Aorta (tissue), 5 donors: Measurements from ENCODE around the gene PODN. TPM values are rescaled to one million over a fixed set of nuclear protein-coding genes. Genes with fewer than 3 reads are reported as not detected.

Experiments
- ATAC-seq: fragments of 200-7000 bp; cut with Tn5 transposase; one replicate; pipeline ENCODE4 v1.9.1; 2022; ENCODE audit warnings: moderate library complexity; ENCODE audit not compliant: low FRiP score
- DNase-seq, 2 donors: peaks; one replicate each; pipeline ENCODE4 v3.0.0-alpha.2; 2020
- H3K27ac ChIP-seq, 2 donors: one replicate each; pipeline ENCODE4 v1.5.1; 2013; ENCODE audit warnings: low read length in 2 of 2, mild to moderate bottlenecking in 2 of 2, moderate library complexity in 2 of 2, control low read depth in 1 of 2, inconsistent platforms in 1 of 2, low read depth in 1 of 2
- H3K27me3 ChIP-seq, 2 donors: one replicate each; pipeline ENCODE4 v1.6.1; 2013; ENCODE audit warnings: control low read depth in 1 of 2, low read length in 1 of 2, mild to moderate bottlenecking in 1 of 2, moderate library complexity in 1 of 2; ENCODE audit not compliant: insufficient read depth in 2 of 2, control insufficient read depth in 1 of 2
- H3K36me3 ChIP-seq, 2 donors: one replicate each; pipeline ENCODE4 v1.6.1; 2013; ENCODE audit warnings: control low read depth in 1 of 2, low read length in 1 of 2, mild to moderate bottlenecking in 1 of 2; ENCODE audit not compliant: insufficient read depth in 2 of 2, control insufficient read depth in 1 of 2
- H3K4me1 ChIP-seq, 2 donors: one replicate each; pipeline ENCODE4 v1.6.1; 2013; ENCODE audit warnings: low read length in 2 of 2, control low read depth in 1 of 2, mild to moderate bottlenecking in 1 of 2, moderate library complexity in 1 of 2; ENCODE audit not compliant: insufficient read depth in 2 of 2, control insufficient read depth in 1 of 2
- H3K4me3 ChIP-seq, 2 donors: one replicate each; pipeline ENCODE4 v1.5.1; 2013; ENCODE audit warnings: low read length in 2 of 2, control low read depth in 1 of 2, mild to moderate bottlenecking in 1 of 2
- H3K9me3 ChIP-seq: one replicate; pipeline ENCODE4 v1.6.1; 2013; ENCODE audit warnings: mild to moderate bottlenecking, low read length; ENCODE audit not compliant: control insufficient read depth
- WGBS, 2 donors: extraction: QIAGEN DNeasy Blood & Tissue Kit; methylation state at CpG; one replicate each; pipeline ENCODE4 v1.1.7; 2013; 5-methylcytosine and 5-hydroxymethylcytosine counted together
- intact Hi-C, 2 donors: fragments of 100-400 bp; cut with DNase I; formaldehyde crosslinking; loops; one replicate each; pipeline versions ENCODE4 v1.14.2 to v1.15.0; 2022
- polyA plus RNA-seq, 2 donors: library from polyadenylated mRNA; stranded (reverse); fragments of 200-250 nt; gene quantifications; one replicate each; pipeline ENCODE4 v1.2.3, GENCODE V29; 2013
- total RNA-seq, 2 donors: library from RNA; stranded (reverse); fragmentation: NEBNext Ultra II Directional; extraction: Animal tissue kit (Norgen Biotek cat#: 25700); gene quantifications; one replicate each; pipeline ENCODE4 v1.2.1, GENCODE V29; 2021
- donor health status: healthy with polysubstance abuse.
- donor health status: Bipolar disorder and iron deficiency.
- donor health status: DM: no; HTN: no; CAD: no.
- donor health status: DM: no; HTN: no; CAD: no.
- donor health status: DM: yes; HTN: yes; CAD: no.

The PODN gene
- total and polyA plus RNA-seq, 4 donors = 14.3 to 152 (median 53.8) TPM

DNA sequence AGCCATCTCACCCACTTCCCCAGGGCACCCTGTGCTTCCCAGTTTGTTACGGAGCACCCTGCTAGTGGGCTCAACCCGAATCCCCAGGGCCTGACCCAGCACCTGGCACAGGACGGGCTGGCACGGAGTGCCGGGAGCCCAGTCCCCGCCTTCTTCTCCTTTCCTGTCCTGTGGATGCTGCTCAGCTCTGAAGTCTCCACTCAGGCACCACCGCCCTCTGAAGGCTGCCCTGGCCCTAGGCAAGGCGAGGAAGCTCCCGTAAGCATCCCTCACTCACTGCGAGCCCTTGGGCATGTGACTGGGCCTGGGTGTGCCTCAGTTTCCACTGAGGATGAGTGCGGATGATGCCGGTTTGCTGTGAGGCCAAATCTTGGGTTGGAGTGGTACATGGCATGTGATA is 58.6 kb downstream of the PODN start:
- ATAC-seq = no peak
- 40 to 59% methylated on average over 12 of the region's 12 CpGs for WGBS, 2 donors
- DNase-seq = no peak
- Histone ChIP-seq H3K4me3 (no peak overlapping the region), H3K27ac (no peak overlapping the region), H3K9me3 (no peaks in the 10 kb centered on the region), H3K27me3 (no peaks in the 10 kb centered on the region), H3K4me1 (no peaks in the 10 kb centered on the region), H3K36me3 (no peaks in the 10 kb centered on the region)
- intact Hi-C loops = no loop called here

DNA sequence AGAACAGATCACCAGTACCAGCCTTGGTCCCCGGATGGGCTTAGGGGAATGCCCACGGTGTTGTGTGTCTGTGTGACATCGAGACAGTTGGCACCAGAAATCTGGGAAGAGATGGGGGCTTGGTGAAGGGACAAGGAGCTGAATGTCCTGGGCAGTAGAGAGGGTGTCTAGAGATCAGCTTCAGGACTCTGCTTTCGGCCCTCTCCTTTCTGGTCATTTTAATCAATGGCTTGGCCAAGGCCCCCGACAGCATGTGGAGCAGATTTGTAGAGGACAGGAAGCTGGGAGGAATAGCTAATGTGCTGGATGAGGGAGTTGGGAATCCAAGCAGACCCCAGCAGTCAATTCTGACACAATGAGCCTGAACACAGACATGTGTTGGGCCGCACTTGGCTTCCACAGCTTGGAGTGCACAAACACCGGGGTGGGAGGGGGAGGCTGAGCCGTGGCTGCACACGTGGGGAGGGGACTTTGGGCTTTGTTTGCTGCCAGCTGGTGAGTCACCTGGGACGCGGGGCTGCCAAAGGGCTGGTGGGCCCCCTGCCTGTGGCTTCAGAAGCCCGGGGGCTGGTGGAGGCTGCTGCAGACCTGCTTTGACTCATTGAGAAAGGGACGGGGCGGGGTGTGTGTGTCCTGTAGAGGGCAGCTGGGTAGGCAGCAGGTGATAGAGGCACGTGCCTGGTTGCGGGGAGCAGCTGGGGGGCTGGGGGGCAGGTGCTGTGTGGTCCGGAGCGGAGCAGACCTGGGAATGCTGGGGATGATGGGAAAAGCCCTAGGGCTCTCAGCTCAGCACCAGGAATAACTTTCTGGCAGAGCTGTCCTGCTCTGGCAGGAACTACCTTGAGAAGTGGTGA is 59.5 kb downstream of the PODN start:
- H3K9me3 ChIP-seq = no peaks in the 10 kb centered on the region
- no peaks in the 10 kb centered on the region for H3K36me3 ChIP-seq
- no peak overlapping the region for H3K4me3 ChIP-seq
- intact Hi-C loops = no loop called here
- H3K4me1 ChIP-seq = no peaks in the 10 kb centered on the region
- ATAC-seq = peak; percentile 37
- no peak overlapping the region for H3K27ac ChIP-seq
- DNase-seq = peak in 1 of 2 donors; percentile 78
- WGBS, 2 donors = 20 to 26% methylated on average over 17 to 18 of the region's 18 CpGs
- no peaks in the 10 kb centered on the region for H3K27me3 ChIP-seq

DNA sequence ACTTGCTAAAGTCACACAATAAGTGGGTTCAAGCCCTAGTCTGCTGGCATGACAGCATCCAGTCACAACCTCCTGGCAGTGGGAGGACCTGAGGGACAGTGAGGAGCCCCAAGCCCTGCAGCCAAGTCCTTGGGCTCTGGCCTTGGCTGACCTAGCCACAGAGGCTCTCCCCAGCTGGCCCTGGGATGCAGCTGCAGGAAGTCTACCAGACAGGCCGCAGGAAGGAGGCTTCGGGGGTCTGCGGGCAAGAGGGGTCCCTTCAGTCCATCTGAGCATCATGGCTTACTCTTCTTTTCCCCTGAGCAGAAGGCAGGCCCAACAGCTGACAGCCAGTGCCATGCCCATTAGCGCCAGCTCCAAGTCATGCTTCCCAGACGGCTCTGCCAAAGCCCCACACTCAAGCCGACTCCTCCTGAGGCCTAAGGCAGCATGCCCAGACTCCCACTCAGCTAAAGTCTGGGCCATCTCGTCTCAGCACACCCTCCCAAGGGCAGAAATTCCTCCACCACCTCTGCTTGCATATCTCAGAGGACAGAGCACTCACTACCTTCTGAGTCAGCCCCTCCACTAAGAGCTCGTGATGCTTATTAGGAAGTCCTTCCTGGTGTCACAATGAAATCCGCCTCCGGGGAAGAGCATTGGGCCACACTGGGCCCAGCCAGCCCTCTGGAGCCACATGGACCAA is 60.3 kb downstream of the PODN start:
- 12 to 26% methylated on average over 10 of the region's 10 CpGs for WGBS, 2 donors
- Histone ChIP-seq H3K27ac (peak overlapping the region in 1 of 2 donors; percentile 29), H3K9me3 (no peaks in the 10 kb centered on the region), H3K4me1 (no peaks in the 10 kb centered on the region), H3K36me3 (no peaks in the 10 kb centered on the region), H3K4me3 (no peak overlapping the region), H3K27me3 (no peaks in the 10 kb centered on the region)
- ATAC-seq (no peak), DNase-seq (peak in 1 of 2 donors; percentile 69)
- intact Hi-C loops = no loop called here

GRCh38 chr1:53122961-53123413 is 61.0 kb downstream of the PODN start:
- no peaks in the 10 kb centered on the region for H3K27me3 ChIP-seq
- 27 to 44% methylated on average over 7 of the region's 7 CpGs for WGBS, 2 donors
- DNase-seq (no peak), ATAC-seq (peak; percentile 8)
- H3K4me1 ChIP-seq = no peaks in the 10 kb centered on the region
- intact Hi-C loops = no loop called here
- peak overlapping the region in 1 of 2 donors; percentile 28 for H3K27ac ChIP-seq
- H3K9me3 ChIP-seq = no peaks in the 10 kb centered on the region
- no peak overlapping the region for H3K4me3 ChIP-seq
- no peaks in the 10 kb centered on the region for H3K36me3 ChIP-seq

DNA sequence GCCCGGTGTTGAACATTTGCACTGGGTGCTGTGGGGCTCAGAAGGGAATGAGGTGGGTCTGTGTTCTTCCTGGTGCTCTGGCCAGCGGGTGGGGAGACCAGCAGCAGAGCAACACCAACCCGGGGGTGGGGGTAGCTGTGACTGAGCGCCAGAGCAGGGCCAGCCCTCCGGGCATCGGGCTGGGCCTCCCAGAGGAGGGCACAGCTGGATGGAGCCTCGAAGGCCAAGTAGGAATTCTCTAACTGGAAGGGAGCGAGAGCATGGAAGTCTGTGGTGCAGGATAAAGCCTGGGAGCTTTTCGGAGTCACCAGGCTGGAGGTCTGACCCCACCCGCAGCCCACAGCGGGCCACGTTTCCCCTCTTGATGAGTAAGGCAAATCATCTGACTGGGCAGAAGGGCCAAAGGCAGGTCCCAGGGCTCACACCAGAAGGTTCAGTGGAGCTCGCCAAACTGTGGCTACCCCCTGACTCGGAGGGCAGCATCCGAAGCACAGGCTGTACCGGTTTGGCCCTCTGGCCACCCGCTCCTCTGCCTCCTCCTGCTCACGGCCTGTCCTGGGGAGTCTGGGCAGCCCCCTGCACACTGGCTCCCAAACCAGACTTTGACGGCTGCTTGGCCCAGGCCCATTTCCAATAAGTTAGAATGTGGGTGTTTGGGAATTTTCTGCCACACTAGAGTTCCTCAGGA is 61.6 kb downstream of the PODN start:
- no peaks in the 10 kb centered on the region for H3K27me3 ChIP-seq
- H3K36me3 ChIP-seq = no peaks in the 10 kb centered on the region
- peak; percentile 85 for DNase-seq
- WGBS, 2 donors = 23 to 25% methylated on average over 18 to 19 of the region's 19 CpGs
- H3K27ac ChIP-seq = peak overlapping the region in 1 of 2 donors; percentile 28
- H3K4me3 ChIP-seq = no peak overlapping the region
- peak; percentile 74 for ATAC-seq
- H3K4me1 ChIP-seq = no peaks in the 10 kb centered on the region
- intact Hi-C loops = no loop called here
- H3K9me3 ChIP-seq = no peaks in the 10 kb centered on the region

DNA sequence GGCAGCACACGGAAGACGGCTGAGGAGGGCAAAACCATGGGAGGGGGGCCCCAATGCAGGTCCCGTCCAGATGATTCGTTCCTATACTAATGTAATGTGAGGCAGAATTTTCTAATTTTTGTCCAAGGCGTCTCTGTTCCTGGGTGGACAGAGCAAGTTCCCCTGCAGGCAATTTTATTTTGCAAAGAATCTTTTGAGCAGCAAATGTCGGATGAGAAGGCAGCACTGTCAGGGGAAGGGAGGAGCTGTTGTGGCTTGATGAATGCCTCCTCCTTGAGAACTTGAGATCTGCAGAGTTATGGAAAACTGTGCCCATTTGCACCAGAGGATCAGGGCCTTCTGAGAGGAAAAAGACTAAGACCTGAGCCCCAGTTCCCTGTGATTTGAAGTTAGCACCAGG is 63.1 kb downstream of the PODN start:
- no peaks in the 10 kb centered on the region for H3K4me1 ChIP-seq
- H3K27me3 ChIP-seq = no peaks in the 10 kb centered on the region
- no peaks in the 10 kb centered on the region for H3K9me3 ChIP-seq
- peak; percentile 4 to 24 for DNase-seq
- H3K27ac ChIP-seq = no peak overlapping the region
- WGBS, 2 donors = 20 to 61% methylated on average over 6 of the region's 6 CpGs
- H3K4me3 ChIP-seq = no peak overlapping the region
- ATAC-seq = no peak
- H3K36me3 ChIP-seq = no peaks in the 10 kb centered on the region
- intact Hi-C loops = no loop called here

- Histone ChIP-seq H3K9me3 (no peaks in the 10 kb centered on the region), H3K4me1 (no peaks in the 10 kb centered on the region), H3K4me3 (no peak overlapping the region), H3K36me3 (no peaks in the 10 kb centered on the region), H3K27ac (no peak overlapping the region), H3K27me3 (no peaks in the 10 kb centered on the region)
- WGBS, 2 donors = 77 to 80% methylated on average over 10 of the region's 10 CpGs
- peak; percentile 39 to 65 for DNase-seq
- intact Hi-C loops = no loop called here
- no peak for ATAC-seq
Measured at GRCh38 chr1:53125623-53126360, 63.8 kb downstream of the PODN start.

DNA sequence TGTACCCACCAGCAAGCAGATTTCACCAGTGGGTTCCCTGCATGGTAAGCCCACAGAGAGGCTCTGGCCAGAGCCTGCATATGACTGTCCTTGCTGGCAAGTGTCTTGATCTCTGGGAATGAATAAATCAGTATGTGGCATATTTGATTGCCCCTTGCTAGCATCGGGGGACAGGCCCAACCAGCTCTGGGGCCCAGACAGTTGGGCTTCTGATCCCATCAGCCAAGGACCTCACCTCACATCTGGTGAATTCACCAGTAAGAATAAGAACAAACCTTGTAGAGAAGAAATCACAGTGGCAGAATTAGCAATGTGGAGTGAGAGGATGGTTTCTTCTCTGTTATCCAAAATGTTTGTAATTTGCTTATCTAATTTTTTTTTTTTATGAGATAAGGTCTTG is 64.5 kb downstream of the PODN start:
- no peaks in the 10 kb centered on the region for H3K9me3 ChIP-seq
- intact Hi-C loops = no loop called here
- 40 to 54% methylated on average over 1 of the region's 1 CpG for WGBS, 2 donors
- peak; percentile 12 to 44 for DNase-seq
- no peaks in the 10 kb centered on the region for H3K4me1 ChIP-seq
- H3K36me3 ChIP-seq = no peaks in the 10 kb centered on the region
- no peak overlapping the region for H3K4me3 ChIP-seq
- H3K27me3 ChIP-seq = no peaks in the 10 kb centered on the region
- no peak overlapping the region for H3K27ac ChIP-seq
- no peak for ATAC-seq
